ENCODE data around the gene GJB3.

- TF ChIP-seq TCFL5 (CRISPR knock-in tag; conservative IDR thresholded peaks at IDR 0.05) (no peak), NFIX (CRISPR knock-in tag; IDR thresholded peaks at IDR 0.05; ENCODE audit: low read depth) (no peak), AFF4 (CRISPR knock-in tag; IDR thresholded peaks at IDR 0.05) (no peak)
Observed at GRCh38 chr1:34754964-34755637, 25.9 kb upstream of the GJB3 start, which contains the start of gene GJB5.

Data from K562 (cell line).